ENCODE measurements around the gene PLA2G4E. TPM values are rescaled to one million over a fixed set of nuclear protein-coding genes. Genes with fewer than 3 reads are reported as not detected.

The PLA2G4E gene
- total and polyA plus RNA-seq, 2 experiments from 2014 or later, result not detected

GRCh38 chr15:41971895-41972252 is 49.0 kb downstream of the PLA2G4E start (continued):
- TF ChIP-seq REST (IDR thresholded peaks at IDR 0.05; ENCODE audit: unreplicated experiment) (no peak), EZH2 (IDR thresholded peaks at IDR 0.05; ENCODE audit: low read depth, unreplicated experiment) (no peak), ZNF462 (CRISPR knock-in tag; IDR thresholded peaks at IDR 0.05) (no peak), EZH2phosphoT487 (IDR thresholded peaks at IDR 0.05; ENCODE audit: unreplicated experiment) (no peak), ZNF331 (CRISPR knock-in tag; IDR thresholded peaks at IDR 0.05; ENCODE audit: low read depth) (no peak), NANOG (IDR thresholded peaks at IDR 0.05; ENCODE audit: borderline replicate concordance) (no peak)
